Psoas muscle (tissue), 8 donors: ENCODE data around the gene TSPAN8. TPM values are rescaled to one million over a fixed set of nuclear protein-coding genes. Genes with fewer than 3 reads are reported as not detected.
A peak's percentile ranks its signal among the peaks of the same experiment; 100 is the strongest.
"Not testable (repeated sequence)": the region's sequence is repeated elsewhere in the genome, so short reads cannot be mapped to it uniquely, and the experiment has no call there.

Experiments used
- ATAC-seq, 4 donors: fragments of 200-7000 bp; cut with Tn5 transposase; one replicate each; pipeline ENCODE4 v1.9.1; 2020; ENCODE audit warnings: moderate library complexity in 3 of 4, mild to moderate bottlenecking in 2 of 4
- DNase-seq, 2 donors: peaks; one replicate each; pipeline ENCODE4 v3.0.0-alpha.2; 2020
- H3K27ac ChIP-seq: fragments of 200-600 bp; one replicate; pipeline ENCODE4 v1.8.0; 2022
- H3K27me3 ChIP-seq, 3 donors: fragments of 200-600 bp in 1 of 3; one replicate each; pipeline versions ENCODE4 v1.6.1 to v1.8.0; 2013 to 2022; ENCODE audit warnings: low read length in 2 of 3, mild to moderate bottlenecking in 2 of 3, moderate library complexity in 1 of 3; ENCODE audit not compliant: insufficient read depth in 3 of 3
- H3K36me3 ChIP-seq, 2 donors: fragments of 200-600 bp in 1 of 2; one replicate each; pipeline versions ENCODE4 v1.6.1 to v1.8.0; 2013 to 2022; ENCODE audit warnings: low read depth in 1 of 2, mild to moderate bottlenecking in 1 of 2, moderate library complexity in 1 of 2; ENCODE audit not compliant: insufficient read depth in 1 of 2
- H3K4me1 ChIP-seq: fragments of 200-600 bp; one replicate; pipeline ENCODE4 v1.8.0; 2022
- H3K4me3 ChIP-seq: fragments of 200-600 bp; one replicate; pipeline ENCODE4 v1.8.0; 2022; ENCODE audit warnings: mild to moderate bottlenecking
- H3K9me3 ChIP-seq: fragments of 200-600 bp; one replicate; pipeline ENCODE4 v1.8.0; 2022
- WGBS, 3 donors: extraction: QIAGEN DNeasy Blood & Tissue Kit; methylation state at CpG; one replicate each; pipeline versions ENCODE4 v1.1.6 to v1.1.7; 2013; 5-methylcytosine and 5-hydroxymethylcytosine counted together
- intact Hi-C, 2 donors: fragments of 100-400 bp; cut with DNase I; formaldehyde crosslinking; loops; one replicate each; pipeline versions ENCODE4 v1.11.0 to v1.14.2; 2022
- polyA plus RNA-seq, 3 donors: library from polyadenylated mRNA; stranded (reverse); fragments of 200-250 nt; gene quantifications; one replicate each; pipeline ENCODE4 v1.2.3, GENCODE V29; 2013
- total RNA-seq, 4 donors: library from RNA; stranded (reverse); fragmentation: NEBNext Ultra II Directional in 2 of 4; extraction: Animal tissue kit (Norgen Biotek cat#: 25700) in 2 of 4; gene quantifications; one replicate each; pipeline versions ENCODE4 v1.2.1 to v1.2.4, GENCODE V29; 2021 to 2023
- TF ChIP-seq, protein P1 (sequence below): fragments of 200-600 bp; IDR thresholded peaks from one replicate; pipeline ENCODE4 v1.8.0; 2022; ENCODE audit warnings: antibody characterized with exemption
- donor health status: healthy with polysubstance abuse.
- donor health status: DM: no; HTN: no; CAD: no; lungs with moderate emphysema.
- donor health status: Bipolar disorder and iron deficiency.
- donor health status: healthy.
- donor health status: DM: yes; HTN: yes; CAD: no.
- donor health status: DM: no; HTN: no; CAD: no.
- donor health status: DM: no; HTN: no; CAD: no.
- donor health status: DM: yes; HTN: yes; CAD: no.

The TSPAN8 gene
- total and polyA plus RNA-seq, 7 donors, result 1.4 to 63.1 (median 10.9) TPM

DNA sequence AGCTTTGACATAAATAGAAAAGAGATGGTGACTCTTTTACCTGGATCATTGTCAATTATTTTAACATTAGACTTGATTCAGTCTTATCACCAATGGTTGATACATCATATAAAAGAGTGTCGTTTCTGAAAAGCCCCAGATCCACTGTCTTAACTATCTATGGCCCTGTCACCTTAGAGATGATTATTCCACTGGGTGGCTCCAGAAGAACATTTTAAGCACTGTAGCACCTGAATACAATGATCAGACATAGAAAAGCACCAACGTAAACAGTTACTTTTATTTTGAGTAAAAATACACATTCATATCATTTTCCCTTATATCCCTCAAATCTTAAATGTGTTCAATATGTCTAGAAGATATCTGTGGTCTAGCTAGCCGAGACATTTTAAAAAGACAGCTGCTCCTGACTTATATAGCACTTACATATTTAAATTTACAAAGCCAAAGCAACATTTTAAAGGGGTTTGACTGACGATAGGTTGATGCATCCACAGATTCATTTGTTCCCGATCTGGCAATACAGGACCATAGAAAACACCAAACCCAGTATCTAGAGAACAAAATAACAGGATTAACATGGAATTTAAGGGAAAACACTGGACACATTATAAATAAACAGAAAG is 32.9 kb downstream of the TSPAN8 start:
- ATAC-seq (no peak), DNase-seq (no peak)
- Histone ChIP-seq H3K36me3 (peaks cover 0 to 7% of the 10 kb centered on the region in 2 donors), H3K4me3 (no peak overlapping the region), H3K4me1 (peaks cover 3% of the 10 kb centered on the region), H3K9me3 (no peaks in the 10 kb centered on the region), H3K27ac (no peak overlapping the region), H3K27me3 (no peaks in the 10 kb centered on the region)
- TF ChIP-seq, protein P1, sequence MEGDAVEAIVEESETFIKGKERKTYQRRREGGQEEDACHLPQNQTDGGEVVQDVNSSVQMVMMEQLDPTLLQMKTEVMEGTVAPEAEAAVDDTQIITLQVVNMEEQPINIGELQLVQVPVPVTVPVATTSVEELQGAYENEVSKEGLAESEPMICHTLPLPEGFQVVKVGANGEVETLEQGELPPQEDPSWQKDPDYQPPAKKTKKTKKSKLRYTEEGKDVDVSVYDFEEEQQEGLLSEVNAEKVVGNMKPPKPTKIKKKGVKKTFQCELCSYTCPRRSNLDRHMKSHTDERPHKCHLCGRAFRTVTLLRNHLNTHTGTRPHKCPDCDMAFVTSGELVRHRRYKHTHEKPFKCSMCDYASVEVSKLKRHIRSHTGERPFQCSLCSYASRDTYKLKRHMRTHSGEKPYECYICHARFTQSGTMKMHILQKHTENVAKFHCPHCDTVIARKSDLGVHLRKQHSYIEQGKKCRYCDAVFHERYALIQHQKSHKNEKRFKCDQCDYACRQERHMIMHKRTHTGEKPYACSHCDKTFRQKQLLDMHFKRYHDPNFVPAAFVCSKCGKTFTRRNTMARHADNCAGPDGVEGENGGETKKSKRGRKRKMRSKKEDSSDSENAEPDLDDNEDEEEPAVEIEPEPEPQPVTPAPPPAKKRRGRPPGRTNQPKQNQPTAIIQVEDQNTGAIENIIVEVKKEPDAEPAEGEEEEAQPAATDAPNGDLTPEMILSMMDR, result peak; percentile 17
- WGBS, 3 donors, result 62 to 65% (median 65%) methylated on average over 5 of the region's 5 CpGs
- intact Hi-C loops, result no loop called here

DNA sequence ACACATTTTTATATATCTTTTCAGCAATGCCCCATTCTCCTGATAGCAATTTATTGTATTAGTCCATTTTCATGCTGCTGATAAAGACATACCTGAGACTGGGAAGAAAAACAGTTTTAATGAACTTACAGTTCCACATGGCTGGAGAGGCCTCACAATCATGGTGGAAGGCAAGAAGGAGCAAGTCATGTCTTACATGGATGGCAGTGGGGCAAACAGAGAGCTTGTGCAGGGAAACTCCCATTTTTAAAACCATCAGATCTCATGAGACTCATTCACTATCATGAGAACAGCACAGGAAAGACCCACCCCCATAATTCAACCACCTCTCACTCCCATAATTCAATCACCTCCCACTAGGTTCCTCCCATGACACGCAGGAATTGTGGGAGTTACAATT is 44.7 kb downstream of the TSPAN8 start:
- H3K4me1 ChIP-seq, H3K9me3 ChIP-seq, intact Hi-C loops, H3K4me3 ChIP-seq, DNase-seq, H3K27me3 ChIP-seq, H3K27ac ChIP-seq, ATAC-seq: not testable (repeated sequence)
- H3K36me3 ChIP-seq, result peaks cover 0 to 10% of the 10 kb centered on the region in 2 donors
- WGBS, 3 donors, result 73 to 89% (median 80%) methylated on average over 1 of the region's 1 CpG

DNA sequence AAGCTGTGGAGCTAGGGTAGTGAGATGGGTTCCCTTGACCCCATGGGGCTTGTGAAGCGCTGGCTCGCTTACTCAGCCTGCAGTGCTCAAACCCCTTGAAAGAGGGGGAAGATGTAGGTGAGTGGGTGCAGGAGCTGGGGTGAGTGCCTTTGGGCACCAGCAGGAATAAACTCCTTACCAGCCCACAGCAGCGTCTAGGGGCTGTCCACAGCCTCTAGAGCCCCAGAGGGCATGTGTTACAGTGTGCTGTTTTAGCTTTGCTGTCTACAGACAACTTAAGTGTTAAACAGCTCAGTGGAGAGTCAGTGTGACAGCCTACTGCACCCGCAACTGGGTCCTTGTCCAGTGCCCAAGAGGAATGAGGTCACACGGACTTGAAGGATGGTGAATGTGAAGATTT is 48.0 kb downstream of the TSPAN8 start:
- peaks cover 0 to 6% of the 10 kb centered on the region in 2 donors for H3K36me3 ChIP-seq
- H3K27me3 ChIP-seq, result no peaks in the 10 kb centered on the region
- H3K27ac ChIP-seq, result no peak overlapping the region
- DNase-seq (no peak), ATAC-seq (no peak)
- TF ChIP-seq, protein P1, result no peak
- no peaks in the 10 kb centered on the region for H3K4me1 ChIP-seq
- no peak overlapping the region for H3K4me3 ChIP-seq
- H3K9me3 ChIP-seq, result no peaks in the 10 kb centered on the region
- 91 to 95% (median 92%) methylated on average over 5 of the region's 5 CpGs for WGBS, 3 donors
- intact Hi-C loops, result no loop called here

DNA sequence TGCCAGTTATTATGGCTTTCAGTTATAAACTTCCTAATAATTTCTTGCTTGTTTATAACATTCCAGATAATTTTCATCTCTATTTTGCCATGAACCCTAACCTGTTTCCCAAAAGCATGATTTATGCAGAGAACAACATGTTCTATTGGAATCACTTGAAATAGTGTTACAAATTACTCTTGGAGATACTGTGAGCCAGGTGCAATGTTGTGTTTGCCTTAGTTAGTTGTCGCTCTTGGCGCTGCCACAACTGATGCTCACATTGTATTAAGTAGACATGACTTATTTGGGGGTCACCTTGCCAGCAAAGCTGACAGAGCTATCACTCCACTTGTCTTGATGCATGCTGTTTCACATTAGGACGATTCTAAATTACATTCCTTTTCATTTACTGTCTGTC is 49.4 kb downstream of the TSPAN8 start:
- Histone ChIP-seq H3K27ac (no peak overlapping the region), H3K9me3 (no peaks in the 10 kb centered on the region), H3K4me3 (no peak overlapping the region), H3K27me3 (no peaks in the 10 kb centered on the region), H3K4me1 (no peaks in the 10 kb centered on the region), H3K36me3 (peaks cover 0 to 6% of the 10 kb centered on the region in 2 donors)
- 43 to 65% (median 52%) methylated on average over 3 of the region's 3 CpGs for WGBS, 3 donors
- ATAC-seq (peak in 2 of 4 donors; percentile 43 to 57), DNase-seq (peak in 1 of 2 donors; percentile 65)
- intact Hi-C loops, result no loop called here
- TF ChIP-seq, protein P1, result no peak

- Histone ChIP-seq H3K27ac (no peak overlapping the region), H3K9me3 (no peaks in the 10 kb centered on the region), H3K4me3 (no peak overlapping the region), H3K4me1 (no peaks in the 10 kb centered on the region), H3K27me3 (no peaks in the 10 kb centered on the region), H3K36me3 (peaks cover 0 to 6% of the 10 kb centered on the region in 2 donors)
- DNase-seq (no peak), ATAC-seq (peak in 3 of 4 donors; percentile 49 to 77 (median 50))
- intact Hi-C loops, result no loop called here
- 32 to 39% (median 35%) methylated on average over 1 of the region's 1 CpG for WGBS, 3 donors
- TF ChIP-seq, protein P1, result no peak
Observed at GRCh38 chr12:71107936-71108335, 49.9 kb downstream of the TSPAN8 start.
